ENCODE data around the gene CHST11. TPM values are rescaled to one million over a fixed set of nuclear protein-coding genes. Genes with fewer than 3 reads are reported as not detected.

CHST11 gene
- total RNA-seq, 1 experiment from 2014 or later = 6.7 TPM

DNA sequence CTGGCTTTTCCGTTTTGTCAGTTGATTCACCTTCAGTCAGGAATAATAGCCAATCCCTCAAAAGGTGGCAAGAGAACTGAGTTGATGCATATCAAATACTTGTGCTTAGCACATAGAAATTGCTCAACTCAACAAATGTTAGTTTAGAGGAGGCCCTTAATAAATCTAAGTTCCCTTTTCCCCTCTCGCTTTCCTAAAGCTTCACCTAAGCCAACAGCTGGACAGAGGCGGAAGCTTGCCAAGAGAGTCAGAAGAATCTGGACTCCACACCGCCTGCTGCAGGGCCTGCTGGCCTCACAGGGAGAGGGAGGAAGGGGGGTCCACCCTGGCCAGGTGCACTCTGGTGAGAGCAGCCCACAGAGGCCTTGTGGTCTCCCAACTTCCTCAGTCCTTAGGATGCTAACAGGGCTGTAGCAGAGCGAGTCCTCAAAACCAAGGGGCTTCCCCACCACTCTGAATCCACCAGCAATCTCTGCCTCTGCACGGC lies 213.1 kb downstream of the CHST11 start:
- Mint-ChIP-seq H3K4me3 (no peak overlapping the region), H3K36me3 (ENCODE audit: insufficient read depth in 1 of 3, low read depth in 3 of 3) (no peaks in the 10 kb centered on the region), H3K4me1 (peaks cover 21 to 24% of the 10 kb centered on the region in 2 experiments), H3K9me3 (no peaks in the 10 kb centered on the region), H3K27me3 (ENCODE audit: low read depth) (no peaks in the 10 kb centered on the region), H3K27ac (no peak overlapping the region)
- Histone ChIP-seq H2BK20ac (ENCODE audit: low read depth, low read length, poor library complexity, severe bottlenecking) (no peak overlapping the region), H3K56ac (ENCODE audit: insufficient read length, low read depth, low read length) (no peak overlapping the region), H4K91ac (ENCODE audit: insufficient read length, low read depth, low read length) (no peak overlapping the region), H2BK12ac (ENCODE audit: insufficient read length, low read depth, low read length) (no peak overlapping the region), H2BK5ac (ENCODE audit: insufficient read length, low read length) (no peak overlapping the region), H3K9ac (ENCODE audit: extremely low read depth, insufficient read length, low read length) (no peak overlapping the region), H2BK15ac (ENCODE audit: low read depth, low read length) (no peak overlapping the region), H2AK5ac (ENCODE audit: insufficient read length, low read length) (no peak overlapping the region), H2AFZ (ENCODE audit: low read length) (no peak overlapping the region), H3K14ac (ENCODE audit: insufficient read depth, low read length) (no peak overlapping the region; the same call in 1 of the 2 replicates), H3K18ac (ENCODE audit: insufficient read length, low read depth, low read length) (no peak overlapping the region), H3K79me1 (ENCODE audit: insufficient read depth, low read depth, low read length, poor library complexity, severe bottlenecking) (no peaks in the 10 kb centered on the region), H3K23ac (ENCODE audit: insufficient read length, low read depth, low read length) (no peak overlapping the region), H3K9me3 (ENCODE audit: control insufficient read depth, low read depth, low read length) (no peaks in the 10 kb centered on the region), H3K4ac (ENCODE audit: low read depth, low read length) (no peak overlapping the region), H3K27ac (ENCODE audit: insufficient read length, low read depth, low read length) (no peak overlapping the region), H3K4me2 (ENCODE audit: insufficient read depth, insufficient read length, low read length) (no peak overlapping the region), H4K5ac (ENCODE audit: insufficient read length, low read depth, low read length) (no peak overlapping the region), H2BK120ac (ENCODE audit: low read depth, low read length, poor library complexity, severe bottlenecking) (no peak overlapping the region), H3K27me3 (ENCODE audit: insufficient read depth, low read length) (no peaks in the 10 kb centered on the region), H3K79me2 (ENCODE audit: insufficient read depth, low read length) (no peaks in the 10 kb centered on the region), H3K23me2 (ENCODE audit: insufficient read length, low read depth, low read length, poor library complexity, severe bottlenecking) (no peaks in the 10 kb centered on the region), H4K20me1 (ENCODE audit: control insufficient read depth, insufficient read depth, insufficient read length) (no peaks in the 10 kb centered on the region), H3T11ph (ENCODE audit: low read length) (no peak overlapping the region), H3K4me1 (ENCODE audit: insufficient read depth, low read length) (0 out of 2 replicates have a peak, but pooled peaks cover 2% of the 10 kb centered on the region), H4K8ac (replicated peaks; ENCODE audit: insufficient read length, low read depth, low read length) (no peak overlapping the region)
- DNase-seq = no peak
- no peak for TF ChIP-seq CTCF (conservative IDR thresholded peaks at IDR 0.05)
- no CpG with 5 or more reads among the region's 6 CpGs for WGBS (ENCODE audit: extremely low coverage, insufficient read length, low lambda C conversion rate)
